ENCODE results near the gene TMEM150C. TPM values are rescaled to one million over a fixed set of nuclear protein-coding genes. Genes with fewer than 3 reads are reported as not detected.

Gene TMEM150C
- total and polyA plus RNA-seq, 2 donors (not counting 1 experiment from before 2014, with no cell fraction given), result 0.24 to 1.2 TPM

DNA sequence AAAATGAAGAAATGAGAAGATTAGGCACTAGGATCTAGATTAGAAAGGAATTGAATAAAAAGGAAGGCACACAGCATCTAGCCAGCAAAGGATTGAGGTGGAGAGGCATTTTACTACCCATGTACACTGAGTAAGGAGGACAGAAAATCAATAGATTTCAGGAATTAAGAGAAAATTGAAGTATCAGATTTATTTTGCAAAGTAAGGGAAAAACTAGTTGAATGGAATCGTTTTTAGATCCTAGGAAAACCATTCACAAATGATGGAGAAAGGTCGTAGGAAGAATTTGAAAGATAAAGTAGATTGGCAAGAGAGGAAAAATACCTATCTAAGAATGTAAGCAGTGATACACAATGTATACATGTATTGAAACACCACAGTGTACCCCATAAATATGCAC lies 100.1 kb downstream of the TMEM150C start:
- Histone ChIP-seq H3K36me3 (ENCODE audit: control insufficient read depth, insufficient read depth, low read length) (peaks cover 4% of the 10 kb centered on the region), H3K9ac (ENCODE audit: insufficient read depth, low read length) (no peak overlapping the region), H3K9me3 (ENCODE audit: control insufficient read depth, insufficient read depth, low read depth, low read length) (no peaks in the 10 kb centered on the region), H3K4me2 (ENCODE audit: extremely low read depth, insufficient read depth, low read length) (no peak overlapping the region), H3K4me1 (ENCODE audit: control insufficient read depth, extremely low read depth, insufficient read depth, low read length) (peaks cover 2% of the 10 kb centered on the region), H3K27ac (ENCODE audit: insufficient read depth, low read length) (no peak overlapping the region), H4K20me1 (ENCODE audit: control insufficient read depth, extremely low read depth, insufficient read depth, low read length) (no peaks in the 10 kb centered on the region), H3K4me3 (replicated peaks in 1 of 4; ENCODE audit: control extremely low read depth in 1 of 4, insufficient read depth in 1 of 4, low read depth in 3 of 4, low read length in 4 of 4) (no peak overlapping the region), H2AFZ (ENCODE audit: low read length) (no peak overlapping the region), H3K27me3 (ENCODE audit: control insufficient read depth, insufficient read depth, low read length) (no peaks in the 10 kb centered on the region), H3K79me2 (ENCODE audit: control insufficient read depth, insufficient read depth, low read length) (no peaks in the 10 kb centered on the region)
- no peak for DNase-seq (ENCODE audit: low read depth in 2 of 2)
- TF ChIP-seq EZH2 (IDR thresholded peaks at IDR 0.05; ENCODE audit: low read length, missing control alignments), result no peak
- TF ChIP-seq, protein P1, sequence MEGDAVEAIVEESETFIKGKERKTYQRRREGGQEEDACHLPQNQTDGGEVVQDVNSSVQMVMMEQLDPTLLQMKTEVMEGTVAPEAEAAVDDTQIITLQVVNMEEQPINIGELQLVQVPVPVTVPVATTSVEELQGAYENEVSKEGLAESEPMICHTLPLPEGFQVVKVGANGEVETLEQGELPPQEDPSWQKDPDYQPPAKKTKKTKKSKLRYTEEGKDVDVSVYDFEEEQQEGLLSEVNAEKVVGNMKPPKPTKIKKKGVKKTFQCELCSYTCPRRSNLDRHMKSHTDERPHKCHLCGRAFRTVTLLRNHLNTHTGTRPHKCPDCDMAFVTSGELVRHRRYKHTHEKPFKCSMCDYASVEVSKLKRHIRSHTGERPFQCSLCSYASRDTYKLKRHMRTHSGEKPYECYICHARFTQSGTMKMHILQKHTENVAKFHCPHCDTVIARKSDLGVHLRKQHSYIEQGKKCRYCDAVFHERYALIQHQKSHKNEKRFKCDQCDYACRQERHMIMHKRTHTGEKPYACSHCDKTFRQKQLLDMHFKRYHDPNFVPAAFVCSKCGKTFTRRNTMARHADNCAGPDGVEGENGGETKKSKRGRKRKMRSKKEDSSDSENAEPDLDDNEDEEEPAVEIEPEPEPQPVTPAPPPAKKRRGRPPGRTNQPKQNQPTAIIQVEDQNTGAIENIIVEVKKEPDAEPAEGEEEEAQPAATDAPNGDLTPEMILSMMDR (conservative IDR thresholded peaks at IDR 0.05 in 1 of 2, IDR thresholded peaks at IDR 0.05 in 1 of 2; ENCODE audit: low read depth in 1 of 2, low read length in 2 of 2), result no peak

DNA sequence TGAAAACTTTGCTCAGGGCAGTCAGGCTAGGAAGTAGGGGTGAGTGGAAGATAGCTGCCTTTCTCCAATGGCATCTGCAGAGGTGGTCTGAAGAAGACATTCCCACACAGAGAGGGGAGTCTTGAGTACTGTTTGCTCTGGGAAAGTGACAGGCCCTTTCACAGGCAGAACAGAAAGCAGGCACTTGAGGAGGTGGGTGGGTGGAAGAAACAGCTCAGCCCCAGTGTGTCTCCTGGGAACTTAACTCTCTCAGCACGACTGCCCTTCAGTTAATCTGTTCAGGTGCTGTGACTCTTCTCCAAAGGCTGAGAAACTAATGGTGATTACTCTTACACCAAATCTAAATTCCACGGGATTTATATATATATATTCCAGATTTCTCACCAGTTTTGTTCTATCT lies 103.1 kb downstream of the TMEM150C start:
- no peak overlapping the region for H3K9ac ChIP-seq (ENCODE audit: insufficient read depth, low read length)
- H3K27ac ChIP-seq (ENCODE audit: insufficient read depth, low read length), result no peak overlapping the region
- H3K27me3 ChIP-seq (ENCODE audit: control insufficient read depth, insufficient read depth, low read length), result no peaks in the 10 kb centered on the region
- no peak for DNase-seq (ENCODE audit: low read depth in 2 of 2)
- no peaks in the 10 kb centered on the region for H3K9me3 ChIP-seq (ENCODE audit: control insufficient read depth, insufficient read depth, low read depth, low read length)
- no peak overlapping the region for H3K4me2 ChIP-seq (ENCODE audit: extremely low read depth, insufficient read depth, low read length)
- no peak overlapping the region for H3K4me3 ChIP-seq (replicated peaks in 1 of 4; ENCODE audit: control extremely low read depth in 1 of 4, insufficient read depth in 1 of 4, low read depth in 3 of 4, low read length in 4 of 4)
- no peaks in the 10 kb centered on the region for H3K79me2 ChIP-seq (ENCODE audit: control insufficient read depth, insufficient read depth, low read length)
- TF ChIP-seq, protein P1 (conservative IDR thresholded peaks at IDR 0.05 in 1 of 2, IDR thresholded peaks at IDR 0.05 in 1 of 2; ENCODE audit: low read depth in 1 of 2, low read length in 2 of 2), result no peak
- TF ChIP-seq EZH2 (IDR thresholded peaks at IDR 0.05; ENCODE audit: low read length, missing control alignments), result no peak
- H3K36me3 ChIP-seq (ENCODE audit: control insufficient read depth, insufficient read depth, low read length), result peaks cover 4% of the 10 kb centered on the region
- H2AFZ ChIP-seq (ENCODE audit: low read length), result no peak overlapping the region
- no peaks in the 10 kb centered on the region for H4K20me1 ChIP-seq (ENCODE audit: control insufficient read depth, extremely low read depth, insufficient read depth, low read length)
- peaks cover 2% of the 10 kb centered on the region for H3K4me1 ChIP-seq (ENCODE audit: control insufficient read depth, extremely low read depth, insufficient read depth, low read length)

DNA sequence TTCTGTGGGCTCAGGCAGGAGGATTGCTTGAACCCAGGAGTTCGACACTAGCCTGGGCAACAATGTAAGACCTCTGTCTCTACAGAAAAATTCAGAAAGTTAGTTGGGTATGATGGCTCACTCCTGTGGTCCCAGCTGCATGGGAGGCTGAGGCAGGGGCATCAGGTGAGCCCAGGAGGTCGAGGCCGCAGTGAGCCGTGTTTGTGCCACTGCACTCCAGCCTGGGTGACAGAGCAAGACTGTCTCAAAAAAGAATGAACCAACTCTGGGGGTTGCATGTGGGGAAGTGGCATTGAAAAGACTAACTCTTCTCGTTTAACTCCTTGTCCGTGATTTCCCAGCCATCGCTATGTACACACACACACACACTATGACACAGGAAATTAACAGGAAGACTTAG lies 104.5 kb downstream of the TMEM150C start:
- Histone ChIP-seq H3K4me2 (ENCODE audit: extremely low read depth, insufficient read depth, low read length) (no peak overlapping the region), H3K36me3 (ENCODE audit: control insufficient read depth, insufficient read depth, low read length) (peaks cover 4% of the 10 kb centered on the region), H2AFZ (ENCODE audit: low read length) (no peak overlapping the region), H3K4me1 (ENCODE audit: control insufficient read depth, extremely low read depth, insufficient read depth, low read length) (no peaks in the 10 kb centered on the region), H3K79me2 (ENCODE audit: control insufficient read depth, insufficient read depth, low read length) (no peaks in the 10 kb centered on the region), H3K27me3 (ENCODE audit: control insufficient read depth, insufficient read depth, low read length) (no peaks in the 10 kb centered on the region), H3K9ac (ENCODE audit: insufficient read depth, low read length) (no peak overlapping the region), H3K9me3 (ENCODE audit: control insufficient read depth, insufficient read depth, low read depth, low read length) (no peaks in the 10 kb centered on the region), H3K27ac (ENCODE audit: insufficient read depth, low read length) (no peak overlapping the region), H3K4me3 (replicated peaks in 1 of 4; ENCODE audit: control extremely low read depth in 1 of 4, insufficient read depth in 1 of 4, low read depth in 3 of 4, low read length in 4 of 4) (no peak overlapping the region), H4K20me1 (ENCODE audit: control insufficient read depth, extremely low read depth, insufficient read depth, low read length) (no peaks in the 10 kb centered on the region)
- TF ChIP-seq, protein P1 (conservative IDR thresholded peaks at IDR 0.05 in 1 of 2, IDR thresholded peaks at IDR 0.05 in 1 of 2; ENCODE audit: low read depth in 1 of 2, low read length in 2 of 2), result no peak
- TF ChIP-seq EZH2 (IDR thresholded peaks at IDR 0.05; ENCODE audit: low read length, missing control alignments), result no peak
- DNase-seq (ENCODE audit: low read depth in 2 of 2), result no peak
